Upper lobe of right lung (tissue), 1 donor: ENCODE data around the gene SBSN. TPM values are rescaled to one million over a fixed set of nuclear protein-coding genes. Genes with fewer than 3 reads are reported as not detected.

Experiments
- ATAC-seq: fragments of 200-7000 bp; cut with Tn5 transposase; one replicate; pipeline ENCODE4 v1.9.1; 2020; ENCODE audit warnings: mild to moderate bottlenecking, moderate library complexity
- DNase-seq: peaks from one replicate; pipeline ENCODE4 v3.0.0-alpha.2; 2020
- H3K27ac ChIP-seq: fragments of 200-600 bp; one replicate; pipeline ENCODE4 v1.8.0; 2022
- H3K27me3 ChIP-seq: fragments of 200-600 bp; one replicate; pipeline ENCODE4 v1.8.0; 2022; ENCODE audit warnings: mild to moderate bottlenecking
- H3K36me3 ChIP-seq: fragments of 200-600 bp; one replicate; pipeline ENCODE4 v1.8.0; 2022
- H3K4me1 ChIP-seq: fragments of 200-600 bp; one replicate; pipeline ENCODE4 v1.8.0; 2022
- H3K4me3 ChIP-seq: fragments of 200-600 bp; one replicate; pipeline ENCODE4 v1.8.0; 2022; ENCODE audit warnings: mild to moderate bottlenecking
- H3K9me3 ChIP-seq: fragments of 200-600 bp; one replicate; pipeline ENCODE4 v1.8.0; 2022
- CTCF ChIP-seq: fragments of 200-600 bp; IDR thresholded peaks from one replicate; pipeline ENCODE4 v1.8.0; 2022; ENCODE audit warnings: antibody characterized with exemption
- intact Hi-C: fragments of 100-400 bp; cut with DNase I; formaldehyde crosslinking; loops from one replicate; pipeline ENCODE4 v1.11.0; 2022
- total RNA-seq: library from RNA; stranded (reverse); fragmentation: NEBNext Ultra II Directional; extraction: Animal tissue kit (Norgen Biotek cat#: 25700); gene quantifications from one replicate; pipeline ENCODE4 v1.2.1, GENCODE V29; 2021
- donor health status: DM: no; HTN: yes; CAD: no; lungs with severe emphysema.

SBSN gene
- total RNA-seq, 1 donor from 2014 or later, result not detected

- no peaks in the 10 kb centered on the region for H3K36me3 ChIP-seq
- no peak for ATAC-seq
- H3K27me3 ChIP-seq, result peaks cover 27% of the 10 kb centered on the region
- no peaks in the 10 kb centered on the region for H3K4me1 ChIP-seq
- no peak overlapping the region for H3K4me3 ChIP-seq
- DNase-seq, result no peak
- no peaks in the 10 kb centered on the region for H3K9me3 ChIP-seq
- H3K27ac ChIP-seq, result no peak overlapping the region
- intact Hi-C loops, result no loop called here
- no peak for TF ChIP-seq CTCF
Measured at GRCh38 chr19:35516310-35516709, 11.8 kb downstream of the SBSN start.

DNA sequence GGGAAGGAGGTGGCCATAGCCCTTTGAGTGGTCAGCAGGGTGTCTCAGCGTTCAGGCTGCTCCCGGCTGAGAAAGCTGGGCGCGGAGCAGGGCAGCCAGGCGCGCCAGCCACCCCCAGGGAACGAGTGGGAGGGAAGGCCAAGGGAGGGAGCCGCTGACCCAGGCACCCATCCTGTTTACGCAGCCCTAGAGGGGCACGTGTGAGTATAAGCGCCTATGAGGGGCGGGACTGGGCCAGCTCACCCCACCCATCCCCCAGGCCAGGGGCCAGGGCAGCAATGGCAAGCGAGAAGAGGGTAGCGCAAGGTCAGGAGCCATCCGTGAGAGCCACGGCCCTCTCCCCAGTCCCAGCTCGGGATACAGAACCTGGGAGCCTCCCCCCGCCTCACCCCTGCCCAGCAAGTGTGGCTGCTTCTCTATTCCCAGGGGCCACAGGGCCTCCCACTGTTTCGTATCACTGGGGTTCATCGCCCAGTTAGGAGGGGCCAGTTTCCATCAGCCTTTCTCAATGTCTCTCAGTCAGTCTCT is 13.8 kb downstream of the SBSN start:
- peaks cover 35% of the 10 kb centered on the region for H3K27me3 ChIP-seq
- H3K4me3 ChIP-seq, result no peak overlapping the region
- H3K9me3 ChIP-seq, result no peaks in the 10 kb centered on the region
- H3K27ac ChIP-seq, result no peak overlapping the region
- H3K36me3 ChIP-seq, result no peaks in the 10 kb centered on the region
- DNase-seq (no peak), ATAC-seq (peak; percentile 2)
- TF ChIP-seq CTCF, result no peak
- intact Hi-C loops, result no loop called here
- H3K4me1 ChIP-seq, result no peaks in the 10 kb centered on the region

DNA sequence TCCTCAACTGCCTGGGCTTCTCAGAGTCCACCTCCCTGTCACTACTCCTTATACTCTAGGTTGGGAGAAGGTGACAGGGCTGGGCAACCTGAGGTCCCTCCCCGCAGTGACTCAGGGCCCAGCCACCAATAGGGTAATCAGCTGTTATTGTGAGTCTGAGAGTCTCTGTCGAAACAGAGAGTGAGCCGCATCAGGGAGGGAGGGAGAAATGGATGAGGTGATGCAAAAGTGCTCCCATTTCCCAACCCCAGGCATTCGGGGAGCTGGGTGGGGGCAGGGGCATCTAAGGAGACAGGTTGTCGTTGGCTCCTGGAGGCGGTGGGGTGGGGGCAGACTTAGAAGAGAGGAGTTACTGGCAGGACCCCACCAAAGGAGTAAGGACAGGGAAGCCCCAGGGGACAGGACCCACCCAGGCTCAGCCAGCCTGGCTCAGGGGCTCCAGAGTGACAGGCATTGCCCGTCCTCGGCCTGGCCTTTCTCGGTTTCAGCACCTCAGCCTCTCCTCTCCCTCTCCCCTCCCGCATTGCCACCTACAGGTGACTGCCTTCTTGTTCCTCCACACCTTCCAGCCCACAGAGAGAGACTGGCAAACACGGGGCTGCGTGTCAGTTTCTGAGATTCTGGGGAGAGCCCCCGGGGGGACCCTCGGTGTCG is 14.4 kb downstream of the SBSN start, which contains the start of gene DMKN:
DMKN (minus strand) TSS at position 22 of the 654 bp plus-strand sequence. CDS start 174 bp downstream, outside the sequence.
- Histone ChIP-seq H3K36me3 (no peaks in the 10 kb centered on the region), H3K4me3 (no peak within 1 kb of the TSS), H3K9me3 (no peaks in the 10 kb centered on the region), H3K4me1 (no peaks in the 10 kb centered on the region), H3K27ac (no peak within 1 kb of the TSS), H3K27me3 (peaks cover 29% of the 10 kb centered on the region)
- no peak for TF ChIP-seq CTCF
- no peak for DNase-seq
- intact Hi-C loops, result no loop called here
- peak; percentile 6 for ATAC-seq

- peaks cover 29% of the 10 kb centered on the region for H3K27me3 ChIP-seq
- DNase-seq (no peak), ATAC-seq (no peak)
- H3K27ac ChIP-seq, result no peak overlapping the region
- no peaks in the 10 kb centered on the region for H3K36me3 ChIP-seq
- no peaks in the 10 kb centered on the region for H3K4me1 ChIP-seq
- TF ChIP-seq CTCF, result no peak
- intact Hi-C loops, result no loop called here
- H3K4me3 ChIP-seq, result no peak overlapping the region
- H3K9me3 ChIP-seq, result no peaks in the 10 kb centered on the region
Measured at GRCh38 chr19:35512831-35513627, 15.1 kb downstream of the SBSN start.

DNA sequence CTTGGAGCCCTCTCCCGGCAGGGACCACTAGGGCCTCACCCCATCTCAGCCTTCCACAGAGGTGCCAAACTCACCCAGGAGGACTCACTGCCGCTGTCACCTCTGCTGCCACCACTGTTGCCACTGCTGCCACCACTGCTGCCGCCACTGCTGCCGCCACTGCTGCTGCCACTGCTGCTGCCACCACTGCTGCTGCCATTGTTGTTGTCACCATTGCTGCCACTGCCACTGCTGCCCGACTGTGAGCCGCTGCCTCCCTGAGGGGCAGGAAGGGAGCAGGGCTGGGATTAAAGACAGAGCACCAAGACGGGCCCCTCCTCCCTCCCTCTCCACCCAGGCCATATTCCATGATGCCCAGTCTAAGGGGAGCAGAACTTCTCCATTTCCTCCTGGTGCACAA is 16.8 kb downstream of the SBSN start:
- no peak for TF ChIP-seq CTCF
- Histone ChIP-seq H3K27ac (no peak overlapping the region), H3K36me3 (no peaks in the 10 kb centered on the region), H3K4me1 (no peaks in the 10 kb centered on the region), H3K4me3 (no peak overlapping the region), H3K27me3 (peaks cover 29% of the 10 kb centered on the region), H3K9me3 (no peaks in the 10 kb centered on the region)
- intact Hi-C loops, result no loop called here
- no peak for DNase-seq
- ATAC-seq, result no peak
